ENCODE results near the gene PVALEF.

PVALEF gene

GRCh38 chr17:81182596-81182995 is 17.3 kb downstream of the PVALEF start:
- no peak for DNase-seq (ENCODE audit: low spot score)

GRCh38 chr17:81183316-81183715 is 18.0 kb downstream of the PVALEF start:
- DNase-seq (ENCODE audit: low spot score), result no peak

GRCh38 chr17:81183807-81184206 is 18.5 kb downstream of the PVALEF start:
- no peak for DNase-seq (ENCODE audit: low spot score)

- DNase-seq (ENCODE audit: low spot score), result no peak
Observed at GRCh38 chr17:81184555-81184954, 19.2 kb downstream of the PVALEF start.

- DNase-seq (ENCODE audit: low spot score), result no peak
Observed at GRCh38 chr17:81186203-81186602, 20.9 kb downstream of the PVALEF start.

GRCh38 chr17:81187120-81187519 is 21.8 kb downstream of the PVALEF start:
- no peak for DNase-seq (ENCODE audit: low spot score)

- DNase-seq (ENCODE audit: low spot score), result no peak
Observed at GRCh38 chr17:81187586-81188490, 22.5 kb downstream of the PVALEF start.

- no peak for DNase-seq (ENCODE audit: low spot score)
Observed at GRCh38 chr17:81188491-81188840, 23.2 kb downstream of the PVALEF start.

- no peak for DNase-seq (ENCODE audit: low spot score)
Observed at GRCh38 chr17:81189016-81189415, 23.7 kb downstream of the PVALEF start.

- DNase-seq (ENCODE audit: low spot score), result no peak
Observed at GRCh38 chr17:81189670-81190530, 24.6 kb downstream of the PVALEF start.

- DNase-seq (ENCODE audit: low spot score), result no peak
Observed at GRCh38 chr17:81190591-81190990, 25.3 kb downstream of the PVALEF start.

- DNase-seq (ENCODE audit: low spot score), result no peak
Observed at GRCh38 chr17:81191116-81191515, 25.8 kb downstream of the PVALEF start.

GRCh38 chr17:81191646-81192045 is 26.3 kb downstream of the PVALEF start:
- no peak for DNase-seq (ENCODE audit: low spot score)

GRCh38 chr17:81192386-81193050 is 27.2 kb downstream of the PVALEF start:
- no peak for DNase-seq (ENCODE audit: low spot score)

GRCh38 chr17:81193051-81193410 is 27.7 kb downstream of the PVALEF start:
- no peak for DNase-seq (ENCODE audit: low spot score)

- DNase-seq (ENCODE audit: low spot score), result no peak
Observed at GRCh38 chr17:81193470-81194224, 28.3 kb downstream of the PVALEF start.

GRCh38 chr17:81194225-81194760 is 29.0 kb downstream of the PVALEF start:
- no peak for DNase-seq (ENCODE audit: low spot score)

GRCh38 chr17:81194941-81195901 is 29.9 kb downstream of the PVALEF start:
- DNase-seq (ENCODE audit: low spot score), result no peak

- no peak for DNase-seq (ENCODE audit: low spot score)
Observed at GRCh38 chr17:81195941-81196495, 30.7 kb downstream of the PVALEF start.

Measured in germinal center (tissue), 1 donor.